SK-N-SH treated with all-trans-retinoic acid at 6 μM for 48 hours (cell line): ENCODE results near the gene TMEM232.

Experiments
- ISL1 ChIP-seq: fragments of 250-450 bp; sonication (Bioruptor Pico); IDR thresholded peaks from 2 replicates; pipeline ENCODE4 v2.1.2; 2022; ENCODE audit warnings: mild to moderate bottlenecking, moderate library complexity
- OSR1 ChIP-seq: fragments of 250-450 bp; sonication (Bioruptor Pico); IDR thresholded peaks from 2 replicates; pipeline ENCODE4 v1.8.0; 2022; ENCODE audit warnings: moderate library complexity, mild to moderate bottlenecking, inconsistent platforms
- PPARA ChIP-seq: fragments of 250-450 bp; sonication (Bioruptor Pico); IDR thresholded peaks from 2 replicates; pipeline ENCODE4 v1.5.0; 2020; ENCODE audit warnings: mild to moderate bottlenecking, borderline replicate concordance
- ZNF70 ChIP-seq: fragments of 450-650 bp; formaldehyde crosslinking; IDR thresholded peaks from 2 replicates; pipeline ENCODE4 v1.5.0; 2020; ENCODE audit warnings: mild to moderate bottlenecking, moderate library complexity

- no peak for TF ChIP-seq ISL1 (CRISPR knock-in tag)
- TF ChIP-seq ZNF70 (CRISPR knock-in tag) = no peak
- no peak for TF ChIP-seq OSR1 (CRISPR knock-in tag)
- no peak for TF ChIP-seq PPARA
These were observed 21.1 kb downstream of the TMEM232 start for GRCh38 chr5:110705349-110705748.
